PC-3 (cell line): ENCODE results near the gene LCLAT1. TPM values are rescaled to one million over a fixed set of nuclear protein-coding genes. Genes with fewer than 3 reads are reported as not detected.

Experiments used
- ATAC-seq: fragments of 200-7000 bp; cut with Tn5 transposase; 2 replicates; pipeline ENCODE4 v1.9.1; 2020; ENCODE audit warnings: mild to moderate bottlenecking, moderate library complexity
- BruUV-seq: library from RNA; stranded (reverse); fragments of 400-500 nt; replicated peaks from 2 replicates; lab custom pipeline; 2021; lab: Mats Ljungman, UMichigan
- CTCF ChIA-PET: fragments of 300-600 bp; sonication (Branson Sonifier 250); formaldehyde crosslinking; loops from one replicate; lab custom pipeline; 2022; ENCODE audit warnings: antibody characterized with exemption; lab: Charles Lee
- POLR2A ChIA-PET: fragments of 300-600 bp; sonication (Branson Sonifier 250); formaldehyde crosslinking; loops from one replicate; lab custom pipeline; 2022; ENCODE audit warnings: antibody characterized with exemption; ENCODE audit not compliant: unreplicated experiment; lab: Charles Lee
- DNase-seq: peaks from one replicate; pipeline ENCODE4 v3.0.0-alpha.2; 2015
- H2AFZ ChIP-seq: fragments of 300-600 bp; sonication (generic); 2 replicates; pipeline ENCODE4 v1.6.0; 2016; ENCODE audit warnings: antibody characterized with exemption, low read length
- H3F3A ChIP-seq: fragments of 300-600 bp; sonication (generic); one replicate; pipeline ENCODE4 v1.6.0; 2017; ENCODE audit warnings: antibody characterized with exemption, low read length, control low read depth, mild to moderate bottlenecking; ENCODE audit not compliant: unreplicated experiment
- H3K27ac ChIP-seq: fragments of 300-600 bp; sonication (generic); 2 replicates; pipeline ENCODE4 v1.5.1; 2016; ENCODE audit warnings: mild to moderate bottlenecking, low read length
- H3K27me3 ChIP-seq: fragments of 300-600 bp; sonication (generic); 2 replicates; pipeline ENCODE4 v1.6.1; 2016; ENCODE audit warnings: low read length, mixed read lengths
- H3K36me3 ChIP-seq: fragments of 300-600 bp; sonication (generic); 2 replicates; pipeline ENCODE4 v1.6.1; 2016; ENCODE audit warnings: low read depth, mixed run types, low read length, mixed read lengths
- H3K4me1 ChIP-seq: fragments of 300-600 bp; sonication (generic); 2 replicates; pipeline ENCODE4 v1.5.1; 2016; ENCODE audit warnings: low read length; ENCODE audit not compliant: insufficient read depth
- H3K4me2 ChIP-seq: fragments of 300-600 bp; sonication (generic); 2 replicates; pipeline ENCODE4 v1.6.0; 2016; ENCODE audit warnings: low read length
- H3K4me3 ChIP-seq: fragments of 300-600 bp; sonication (generic); 2 replicates; pipeline ENCODE4 v1.5.1; 2016; ENCODE audit warnings: mild to moderate bottlenecking, low read length, mixed read lengths
- H3K79me2 ChIP-seq: fragments of 300-600 bp; sonication (generic); 2 replicates; pipeline ENCODE4 v1.6.1; 2017; ENCODE audit warnings: low read length, mixed read lengths
- H3K9ac ChIP-seq: fragments of 300-600 bp; sonication (generic); 2 replicates; pipeline ENCODE4 v1.6.0; 2016; ENCODE audit warnings: mild to moderate bottlenecking, low read length
- H3K9me2 ChIP-seq: fragments of 300-600 bp; sonication (generic); replicated peaks from 2 replicates; pipeline ENCODE4 v1.6.1; 2016; ENCODE audit warnings: mixed run types, low read length, mixed read lengths
- H3K9me3 ChIP-seq: fragments of 300-600 bp; sonication (generic); 2 replicates; pipeline ENCODE4 v1.6.1; 2016; ENCODE audit warnings: low read length, mixed read lengths
- H4K20me1 ChIP-seq: fragments of 300-600 bp; sonication (generic); 2 replicates; pipeline ENCODE4 v1.6.1; 2016; ENCODE audit warnings: low read length, mixed read lengths
- CTCF ChIP-seq: fragments of 300-600 bp; sonication (generic); conservative IDR thresholded peaks from 2 replicates; pipeline ENCODE4 v1.5.1; 2017; ENCODE audit warnings: antibody characterized with exemption, low read depth, mild to moderate bottlenecking, low read length
- EZH2 ChIP-seq: fragments of 300-600 bp; sonication (generic); IDR thresholded peaks from one replicate; pipeline ENCODE4 v1.6.1; 2017; ENCODE audit warnings: antibody characterized with exemption, mild to moderate bottlenecking, low read length; ENCODE audit not compliant: unreplicated experiment
- EZH2phosphoT487 ChIP-seq: fragments of 300-600 bp; sonication (generic); IDR thresholded peaks from 2 replicates; pipeline ENCODE4 v1.6.1; 2018; ENCODE audit warnings: mild to moderate bottlenecking, antibody characterized with exemption, low read length, borderline replicate concordance
- intact Hi-C: fragments of 100-400 bp; cut with micrococcal nuclease; formaldehyde crosslinking; loops from 2 replicates; pipeline ENCODE4 v1.9.0; 2023
- total RNA-seq: library from RNA; depleted of rRNA; stranded (reverse); fragments of >200 nt; gene quantifications from 2 replicates; pipeline ENCODE4 v1.2.3, GENCODE V29; 2014

Gene LCLAT1
- total RNA-seq, 1 experiment from 2014 or later, result 22.0 TPM

- intact Hi-C loops, result no loop called here
- Histone ChIP-seq H3K27me3 (no peaks in the 10 kb centered on the region), H3K36me3 (no peaks in the 10 kb centered on the region), H3K9ac (no peak overlapping the region), H3K9me2 (no peaks in the 10 kb centered on the region), H3K79me2 (no peaks in the 10 kb centered on the region), H3K27ac (no peak overlapping the region), H4K20me1 (no peaks in the 10 kb centered on the region), H3K9me3 (no peaks in the 10 kb centered on the region), H3F3A (no peaks in the 10 kb centered on the region), H3K4me1 (no peaks in the 10 kb centered on the region), H2AFZ (no peak overlapping the region), H3K4me2 (no peak overlapping the region), H3K4me3 (no peak overlapping the region)
- ATAC-seq (no peak), DNase-seq (no peak)
- POLR2A ChIA-PET, result no interaction called here
- no TSS peak for BruUV-seq
- TF ChIP-seq EZH2, result no peak
- TF ChIP-seq EZH2phosphoT487, result no peak
- TF ChIP-seq CTCF, result no peak
- CTCF ChIA-PET, result no interaction called here
These were observed 180.1 kb downstream of the LCLAT1 start for GRCh38 chr2:30627151-30627550.

- DNase-seq (no peak), ATAC-seq (no peak)
- intact Hi-C loops, result no loop called here
- no peaks in the 10 kb centered on the region for H3K4me1 ChIP-seq
- no peak overlapping the region for H2AFZ ChIP-seq
- TF ChIP-seq EZH2phosphoT487, result no peak
- no peak for TF ChIP-seq CTCF
- no peak for TF ChIP-seq EZH2
- H4K20me1 ChIP-seq, result no peaks in the 10 kb centered on the region
- no peaks in the 10 kb centered on the region for H3K36me3 ChIP-seq
- ChIA-PET CTCF (no interaction called here), POLR2A (no interaction called here)
- no peaks in the 10 kb centered on the region for H3K79me2 ChIP-seq
- no peaks in the 10 kb centered on the region for H3K9me2 ChIP-seq
- no peaks in the 10 kb centered on the region for H3K27me3 ChIP-seq
- no peak overlapping the region for H3K4me2 ChIP-seq
- no TSS peak for BruUV-seq
- no peaks in the 10 kb centered on the region for H3F3A ChIP-seq
- H3K9me3 ChIP-seq, result no peaks in the 10 kb centered on the region
- H3K27ac ChIP-seq, result no peak overlapping the region
- H3K9ac ChIP-seq, result no peak overlapping the region
- no peak overlapping the region for H3K4me3 ChIP-seq
These were observed 181.3 kb downstream of the LCLAT1 start for GRCh38 chr2:30628341-30628740.

GRCh38 chr2:30629866-30630265 lies 182.8 kb downstream of the LCLAT1 start:
- H3K4me2 ChIP-seq, result no peak overlapping the region
- no peaks in the 10 kb centered on the region for H3K9me3 ChIP-seq
- no peak overlapping the region for H2AFZ ChIP-seq
- no peak for TF ChIP-seq CTCF
- no peak for TF ChIP-seq EZH2
- TF ChIP-seq EZH2phosphoT487, result no peak
- ChIA-PET CTCF (no interaction called here), POLR2A (no interaction called here)
- no peak overlapping the region for H3K9ac ChIP-seq
- no peaks in the 10 kb centered on the region for H4K20me1 ChIP-seq
- no peaks in the 10 kb centered on the region for H3K36me3 ChIP-seq
- no TSS peak for BruUV-seq
- H3K9me2 ChIP-seq, result no peaks in the 10 kb centered on the region
- H3F3A ChIP-seq, result no peaks in the 10 kb centered on the region
- no peak overlapping the region for H3K4me3 ChIP-seq
- no peaks in the 10 kb centered on the region for H3K4me1 ChIP-seq
- H3K27ac ChIP-seq, result no peak overlapping the region
- no peak for DNase-seq
- no peaks in the 10 kb centered on the region for H3K27me3 ChIP-seq
- intact Hi-C loops, result no loop called here
- no peak for ATAC-seq
- H3K79me2 ChIP-seq, result no peaks in the 10 kb centered on the region
